Measurements from ENCODE around the gene VTI1A. TPM values are rescaled to one million over a fixed set of nuclear protein-coding genes. Genes with fewer than 3 reads are reported as not detected.

Gene VTI1A
- total RNA-seq, 1 experiment from 2014 or later, result 27.0 TPM

- DNase-seq (ENCODE audit: low spot score), result no peak
Measured at GRCh38 chr10:112678987-112679386, 232.0 kb downstream of the VTI1A start.

- DNase-seq (ENCODE audit: low spot score), result no peak
Measured at GRCh38 chr10:112679392-112679791, 232.4 kb downstream of the VTI1A start.

- DNase-seq (ENCODE audit: low spot score), result no peak
Measured at GRCh38 chr10:112680586-112680985, 233.6 kb downstream of the VTI1A start.

GRCh38 chr10:112687647-112688046 lies 240.6 kb downstream of the VTI1A start:
- peak; percentile 14 for DNase-seq (ENCODE audit: low spot score)

- peak; percentile 25 for DNase-seq (ENCODE audit: low spot score)
Measured at GRCh38 chr10:112689327-112690072, 242.5 kb downstream of the VTI1A start.

- no peak for DNase-seq (ENCODE audit: low spot score)
Measured at GRCh38 chr10:112695539-112695938, 248.5 kb downstream of the VTI1A start.

- DNase-seq (ENCODE audit: low spot score), result no peak
Measured at GRCh38 chr10:112696592-112696991, 249.6 kb downstream of the VTI1A start.

- DNase-seq (ENCODE audit: low spot score), result no peak
Measured at GRCh38 chr10:112698133-112698817, 251.3 kb downstream of the VTI1A start.

GRCh38 chr10:112698818-112699164 lies 251.8 kb downstream of the VTI1A start:
- DNase-seq (ENCODE audit: low spot score), result no peak

- DNase-seq (ENCODE audit: low spot score), result no peak
Measured at GRCh38 chr10:112700215-112700671, 253.2 kb downstream of the VTI1A start.

GRCh38 chr10:112701211-112701877 lies 254.3 kb downstream of the VTI1A start:
- no peak for DNase-seq (ENCODE audit: low spot score)

GRCh38 chr10:112701878-112702255 lies 254.9 kb downstream of the VTI1A start:
- DNase-seq (ENCODE audit: low spot score), result no peak

GRCh38 chr10:112706577-112706976 lies 259.6 kb downstream of the VTI1A start:
- no peak for DNase-seq (ENCODE audit: low spot score)

GRCh38 chr10:112708461-112708860 lies 261.4 kb downstream of the VTI1A start:
- no peak for DNase-seq (ENCODE audit: low spot score)

GRCh38 chr10:112710528-112710927 lies 263.5 kb downstream of the VTI1A start:
- no peak for DNase-seq (ENCODE audit: low spot score)

- DNase-seq (ENCODE audit: low spot score), result no peak
Measured at GRCh38 chr10:112711366-112711765, 264.4 kb downstream of the VTI1A start.

GRCh38 chr10:112712536-112712935 lies 265.5 kb downstream of the VTI1A start:
- DNase-seq (ENCODE audit: low spot score), result no peak

- no peak for DNase-seq (ENCODE audit: low spot score)
Measured at GRCh38 chr10:112713411-112713810, 266.4 kb downstream of the VTI1A start.

- no peak for DNase-seq (ENCODE audit: low spot score)
Measured at GRCh38 chr10:112715581-112715980, 268.6 kb downstream of the VTI1A start.

- DNase-seq (ENCODE audit: low spot score), result no peak
Measured at GRCh38 chr10:112716076-112716475, 269.1 kb downstream of the VTI1A start.

GRCh38 chr10:112716924-112717413 lies 270.0 kb downstream of the VTI1A start:
- no peak for DNase-seq (ENCODE audit: low spot score)

- no peak for DNase-seq (ENCODE audit: low spot score)
Measured at GRCh38 chr10:112720178-112720577, 273.2 kb downstream of the VTI1A start.

All from H4 (cell line).